K562 (cell line): ENCODE measurements around the gene FILIP1L. TPM values are rescaled to one million over a fixed set of nuclear protein-coding genes. Genes with fewer than 3 reads are reported as not detected.

Experiments used
- ARID1B ChIP-seq: fragments of 450-650 bp; IDR thresholded peaks from 2 replicates; pipeline ENCODE4 v1.6.1; 2016; ENCODE audit warnings: antibody characterized with exemption, mild to moderate bottlenecking, inconsistent platforms
- CC2D1A ChIP-seq: fragments of 450-650 bp; IDR thresholded peaks from 2 replicates; pipeline ENCODE4 v1.6.1; 2017; ENCODE audit warnings: mild to moderate bottlenecking
- CHD1 ChIP-seq: fragments of 200-600 bp; sonication (generic); IDR thresholded peaks from one replicate; pipeline ENCODE4 v1.6.1; 2012; ENCODE audit warnings: mild to moderate bottlenecking, moderate library complexity, low read length, inconsistent platforms
- ELF4 ChIP-seq: fragments of 450-650 bp; formaldehyde crosslinking; IDR thresholded peaks from 2 replicates; pipeline ENCODE4 v1.4.0; 2022; ENCODE audit warnings: missing genetic modification characterization
- FOS ChIP-seq: IDR thresholded peaks from 3 replicates; pipeline ENCODE4 v1.6.1; 2011; ENCODE audit not compliant: insufficient read length; ENCODE audit errors: extremely low read depth
- HCFC1 ChIP-seq: IDR thresholded peaks from 2 replicates; pipeline ENCODE4 v1.6.1; 2012; ENCODE audit warnings: low read depth, low read length, improper control_type of control experiment
- HLTF ChIP-seq: fragments of 450-650 bp; IDR thresholded peaks from 2 replicates; pipeline ENCODE4 v1.6.1; 2016
- HNRNPUL1 ChIP-seq: fragments of 200-400 bp; formaldehyde crosslinking; IDR thresholded peaks from 2 replicates; pipeline ENCODE4 v1.6.1; 2017; ENCODE audit warnings: low read length
- HSF4 ChIP-seq: fragments of 250-450 bp; sonication (Bioruptor Pico); IDR thresholded peaks from 2 replicates; pipeline ENCODE4 v2.1.2; 2022; ENCODE audit warnings: mild to moderate bottlenecking, moderate library complexity, borderline replicate concordance
- KDM4B ChIP-seq, 2 experiments: fragments of 450-650 bp in 1 of 2; sonication (generic) in 1 of 2; IDR thresholded peaks; 2 replicates each; pipeline ENCODE4 v1.6.1; 2016 to 2017; ENCODE audit warnings: borderline replicate concordance in 2 of 2, antibody characterized with exemption in 1 of 2, low read depth in 1 of 2, mild to moderate bottlenecking in 1 of 2
- MTF1 ChIP-seq: fragments of 250-450 bp; sonication (Bioruptor Pico); IDR thresholded peaks from 2 replicates; pipeline ENCODE4 v1.9.0; 2021; ENCODE audit warnings: moderate library complexity, mild to moderate bottlenecking, inconsistent platforms, borderline replicate concordance
- NR2C1 ChIP-seq, 2 experiments: fragments of 450-650 bp; IDR thresholded peaks; 2 replicates each; pipeline ENCODE4 v1.6.1; 2017; ENCODE audit warnings: mild to moderate bottlenecking in 2 of 2, antibody characterized with exemption in 1 of 2, inconsistent platforms in 1 of 2, missing compliant biosample characterization in 1 of 2, missing genetic modification characterization in 1 of 2
- POLR2AphosphoS5 ChIP-seq: IDR thresholded peaks from 2 replicates; pipeline ENCODE4 v1.6.1; 2011; ENCODE audit warnings: mild to moderate bottlenecking, low read depth, low read length, moderate library complexity; ENCODE audit not compliant: control insufficient read depth, insufficient read depth
- PPARD ChIP-seq: fragments of 250-450 bp; sonication (Bioruptor Pico); IDR thresholded peaks from 2 replicates; pipeline ENCODE4 v1.8.0; 2022; ENCODE audit warnings: inconsistent platforms, mild to moderate bottlenecking, moderate library complexity
- PTBP1 ChIP-seq: fragments of 200-400 bp; formaldehyde crosslinking; IDR thresholded peaks from 2 replicates; pipeline ENCODE4 v1.6.1; 2017; ENCODE audit warnings: low read depth, low read length
- RFX7 ChIP-seq: fragments of 250-450 bp; sonication (Bioruptor Pico); IDR thresholded peaks from 2 replicates; pipeline ENCODE4 v1.5.1; 2021; ENCODE audit warnings: mild to moderate bottlenecking
- SMC3 ChIP-seq: conservative IDR thresholded peaks from 2 replicates; pipeline ENCODE4 v1.6.1; 2011; ENCODE audit warnings: low read depth, low read length, improper control_type of control experiment; ENCODE audit not compliant: insufficient read depth
- SP1 ChIP-seq: sonication (generic); formaldehyde crosslinking; IDR thresholded peaks from 2 replicates; pipeline ENCODE4 v1.8.1; 2022; ENCODE audit warnings: mild to moderate bottlenecking, missing genetic modification reagents
- ZNF12 ChIP-seq: sonication (generic); formaldehyde crosslinking; IDR thresholded peaks from 2 replicates; pipeline ENCODE4 v1.4.0; 2020; ENCODE audit warnings: mild to moderate bottlenecking, missing genetic modification reagents
- ZNF124 ChIP-seq: sonication (generic); formaldehyde crosslinking; IDR thresholded peaks from 2 replicates; pipeline ENCODE4 v1.8.1; 2022; ENCODE audit warnings: missing genetic modification reagents
- polyA plus RNA-seq, 8 experiments: library from polyadenylated mRNA; depleted of rRNA in 4 of 8; stranded (reverse) in 5 of 8; unstranded in 3 of 8; fragments of >200 nt; fragmentation: Nextera tagmentation in 2 of 8; fragmentation: Illumina TruSeq in 1 of 8; extraction: Ambion mirVana in 2 of 8; extraction: Trizol in 1 of 8; gene quantifications; 2 replicates each; pipeline versions ENCODE4 v1.2.1 to v1.2.3, GENCODE V29; 2011 to 2014; ENCODE audit warnings: inconsistent platforms in 1 of 8, missing spikeins in 1 of 8
- total RNA-seq, 7 experiments: library from RNA; depleted of rRNA in 6 of 7; stranded (reverse); fragments of >200 nt in 6 of 7; fragmentation: Illumina TruSeq in 2 of 7; extraction: Trizol in 2 of 7; gene quantifications; 2 replicates each; pipeline versions ENCODE4 v1.2.1 to v1.2.3, GENCODE V29; 2011 to 2021; ENCODE audit warnings: low replicate concordance in 1 of 7
- TF ChIP-seq, protein P1 (sequence below): fragments of 250-450 bp; sonication (Bioruptor Pico); IDR thresholded peaks from 2 replicates; pipeline ENCODE4 v1.4.0; 2020
- TF ChIP-seq, protein P2 (sequence below), 2 experiments: fragments of 250-450 bp in 1 of 2; fragments of 450-650 bp in 1 of 2; sonication (Bioruptor Pico) in 1 of 2; IDR thresholded peaks; 2 replicates each; pipeline versions ENCODE4 v1.6.1 to v1.8.0; 2016 to 2021; ENCODE audit warnings: mild to moderate bottlenecking in 2 of 2, moderate library complexity in 2 of 2, missing compliant biosample characterization in 1 of 2, missing genetic modification characterization in 1 of 2
- TF ChIP-seq, protein P3 (sequence below), 2 experiments: fragments of 200-800 bp in 1 of 2; sonication (Bioruptor generic) in 1 of 2; sonication (generic) in 1 of 2; formaldehyde crosslinking in 1 of 2; IDR thresholded peaks in 1 of 2; conservative IDR thresholded peaks in 1 of 2; 2 replicates each; pipeline versions ENCODE4 v1.5.0 to v1.6.1; 2016 to 2020; ENCODE audit warnings: missing compliant biosample characterization in 1 of 2, missing genetic modification characterization in 1 of 2, missing genetic modification reagents in 1 of 2

Gene FILIP1L
- total and polyA plus RNA-seq, 9 of the 15 experiments (the other 6 are each of a cell fraction or from before 2014, with no cell fraction given), result 0.50 to 2.1 (median 1.1) TPM

DNA sequence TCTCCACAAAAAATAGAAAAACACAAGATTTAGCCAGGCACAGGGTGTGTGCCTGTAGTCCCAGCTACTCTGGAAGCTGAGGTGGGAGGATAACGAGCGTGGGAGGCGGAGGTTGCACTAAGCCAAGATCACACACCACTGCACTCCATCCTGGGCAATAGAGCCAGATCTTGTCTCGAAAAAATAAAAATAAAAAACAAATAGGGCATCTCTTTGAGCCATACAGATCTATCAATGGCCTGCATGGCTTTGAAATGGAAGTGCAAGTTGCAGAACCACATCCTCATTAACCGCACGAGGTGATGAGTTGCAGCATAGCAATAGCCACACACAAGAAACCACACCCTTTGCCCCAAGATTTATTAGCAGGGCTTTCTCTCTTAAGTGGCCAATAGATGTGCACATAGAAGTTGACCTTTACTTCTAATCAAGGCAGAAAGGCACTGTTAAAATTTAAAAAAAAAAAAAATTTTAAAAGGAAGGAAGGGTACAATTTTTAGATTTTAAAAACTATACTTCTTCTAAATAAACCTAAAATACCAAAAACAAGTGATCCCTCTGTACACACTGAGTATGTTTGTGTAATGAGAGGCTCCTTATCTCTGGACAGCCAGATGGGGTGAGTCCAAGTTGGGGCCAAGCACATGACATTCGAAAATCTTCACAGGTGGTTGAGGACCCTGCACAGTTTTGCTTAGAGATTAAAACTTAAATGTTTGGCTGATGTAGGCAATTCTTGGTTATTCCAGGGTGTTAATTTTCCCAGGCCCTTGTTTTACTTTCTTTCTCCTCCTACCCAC lies 53.4 kb downstream of the FILIP1L start (continued):
- no peak for TF ChIP-seq SP1 (CRISPR knock-in tag)
- no peak for TF ChIP-seq KDM4B (IDR thresholded peaks at IDR 0.05; ENCODE audit: borderline replicate concordance in 2 of 2, low read depth in 1 of 2)
- TF ChIP-seq ELF4 (CRISPR knock-in tag), result no peak
- TF ChIP-seq PTBP1, result no peak
- no peak for TF ChIP-seq ZNF124
- no peak for TF ChIP-seq HCFC1
- TF ChIP-seq HSF4, result no peak
- TF ChIP-seq, protein P1, sequence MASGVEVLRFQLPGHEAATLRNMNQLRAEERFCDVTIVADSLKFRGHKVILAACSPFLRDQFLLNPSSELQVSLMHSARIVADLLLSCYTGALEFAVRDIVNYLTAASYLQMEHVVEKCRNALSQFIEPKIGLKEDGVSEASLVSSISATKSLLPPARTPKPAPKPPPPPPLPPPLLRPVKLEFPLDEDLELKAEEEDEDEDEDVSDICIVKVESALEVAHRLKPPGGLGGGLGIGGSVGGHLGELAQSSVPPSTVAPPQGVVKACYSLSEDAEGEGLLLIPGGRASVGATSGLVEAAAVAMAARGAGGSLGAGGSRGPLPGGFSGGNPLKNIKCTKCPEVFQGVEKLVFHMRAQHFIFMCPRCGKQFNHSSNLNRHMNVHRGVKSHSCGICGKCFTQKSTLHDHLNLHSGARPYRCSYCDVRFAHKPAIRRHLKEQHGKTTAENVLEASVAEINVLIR (CRISPR knock-in tag), result no peak
- no peak for TF ChIP-seq FOS
- TF ChIP-seq POLR2AphosphoS5, result peak; percentile 60; the same call in 1 of the 2 replicates
- TF ChIP-seq ARID1B, result peak; percentile 78
- no peak for TF ChIP-seq HNRNPUL1
- TF ChIP-seq SMC3, result no peak
- TF ChIP-seq ZNF12, result no peak
- TF ChIP-seq HLTF, result no peak
- TF ChIP-seq CHD1, result no peak
- no peak for TF ChIP-seq CC2D1A
- TF ChIP-seq NR2C1 (IDR thresholded peaks at IDR 0.05), result no peak
- TF ChIP-seq NR2C1 (tag; IDR thresholded peaks at IDR 0.05), result no peak
- TF ChIP-seq PPARD (CRISPR knock-in tag), result no peak
- TF ChIP-seq, protein P2, sequence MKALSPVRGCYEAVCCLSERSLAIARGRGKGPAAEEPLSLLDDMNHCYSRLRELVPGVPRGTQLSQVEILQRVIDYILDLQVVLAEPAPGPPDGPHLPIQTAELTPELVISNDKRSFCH (CRISPR knock-in tag; IDR thresholded peaks at IDR 0.05), result no peak
- TF ChIP-seq, protein P2 (tag; IDR thresholded peaks at IDR 0.05), result no peak
- no peak for TF ChIP-seq MTF1
- TF ChIP-seq RFX7 (CRISPR knock-in tag), result no peak
- TF ChIP-seq, protein P3, sequence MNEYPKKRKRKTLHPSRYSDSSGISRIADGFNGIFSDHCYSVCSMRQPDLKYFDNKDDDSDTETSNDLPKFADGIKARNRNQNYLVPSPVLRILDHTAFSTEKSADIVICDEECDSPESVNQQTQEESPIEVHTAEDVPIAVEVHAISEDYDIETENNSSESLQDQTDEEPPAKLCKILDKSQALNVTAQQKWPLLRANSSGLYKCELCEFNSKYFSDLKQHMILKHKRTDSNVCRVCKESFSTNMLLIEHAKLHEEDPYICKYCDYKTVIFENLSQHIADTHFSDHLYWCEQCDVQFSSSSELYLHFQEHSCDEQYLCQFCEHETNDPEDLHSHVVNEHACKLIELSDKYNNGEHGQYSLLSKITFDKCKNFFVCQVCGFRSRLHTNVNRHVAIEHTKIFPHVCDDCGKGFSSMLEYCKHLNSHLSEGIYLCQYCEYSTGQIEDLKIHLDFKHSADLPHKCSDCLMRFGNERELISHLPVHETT (CRISPR knock-in tag; conservative IDR thresholded peaks at IDR 0.05 in 1 of 2, IDR thresholded peaks at IDR 0.05 in 1 of 2), result no peak
